SK-N-SH (cell line): ENCODE results near the gene FOXP1.

Experiments
- CHD2 ChIP-seq: fragments of 150-350 bp; IDR thresholded peaks from 2 replicates; pipeline ENCODE4 v1.6.1; 2018; ENCODE audit warnings: low read length; ENCODE audit not compliant: partially characterized antibody
- MEF2A ChIP-seq: IDR thresholded peaks from 2 replicates; pipeline ENCODE4 v1.4.0; 2012; ENCODE audit warnings: low read depth, borderline replicate concordance
- RAD21 ChIP-seq: IDR thresholded peaks from 2 replicates; pipeline ENCODE4 v1.6.1; 2012; ENCODE audit warnings: mild to moderate bottlenecking, low read length
- TAF1 ChIP-seq: IDR thresholded peaks from 2 replicates; pipeline ENCODE4 v1.6.1; 2012; ENCODE audit warnings: low read depth, mild to moderate bottlenecking, low read length, moderate library complexity, borderline replicate concordance
- TCF12 ChIP-seq: IDR thresholded peaks from 2 replicates; pipeline ENCODE4 v1.4.0; 2012
- YY1 ChIP-seq: IDR thresholded peaks from 2 replicates; pipeline ENCODE4 v1.4.0; 2012; ENCODE audit warnings: low read depth, mild to moderate bottlenecking
- TF ChIP-seq, protein P1 (sequence below): fragments of 200-600 bp; sonication (generic); IDR thresholded peaks from 2 replicates; pipeline ENCODE4 v1.6.1; 2017; ENCODE audit warnings: antibody characterized with exemption, mild to moderate bottlenecking, moderate library complexity
- TF ChIP-seq, protein P2 (sequence below): fragments of 150-350 bp; IDR thresholded peaks from 2 replicates; pipeline ENCODE4 v1.6.1; 2017; ENCODE audit warnings: antibody characterized with exemption, low read length, low read depth, borderline replicate concordance
- TF ChIP-seq, protein P3 (sequence below): IDR thresholded peaks from 2 replicates; pipeline ENCODE4 v1.4.0; 2012; ENCODE audit warnings: low read depth
- TF ChIP-seq, protein P4 (sequence below): fragments of 150-350 bp; IDR thresholded peaks from 2 replicates; pipeline ENCODE4 v1.6.1; 2016; ENCODE audit warnings: mild to moderate bottlenecking, low read depth, low read length

DNA sequence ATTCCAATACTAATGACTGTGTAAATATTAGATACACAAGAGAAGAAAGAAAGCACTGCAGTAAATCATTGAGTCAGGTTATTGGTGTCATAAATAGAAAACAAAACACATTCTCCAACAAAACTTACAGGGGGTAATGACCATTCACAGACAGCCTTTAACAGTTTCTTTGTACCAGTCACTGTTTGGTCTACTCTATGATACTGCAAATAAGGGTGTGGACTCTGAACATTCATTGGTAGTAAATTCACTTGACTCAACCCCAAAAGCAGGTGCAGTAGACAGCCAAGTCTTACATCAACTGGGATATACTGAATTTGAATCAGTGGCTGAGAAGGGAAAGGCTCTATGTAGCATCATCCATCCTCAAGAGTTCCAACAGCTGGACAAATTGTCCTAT, 463.5 kb downstream of the FOXP1 start:
- TF ChIP-seq, protein P1, sequence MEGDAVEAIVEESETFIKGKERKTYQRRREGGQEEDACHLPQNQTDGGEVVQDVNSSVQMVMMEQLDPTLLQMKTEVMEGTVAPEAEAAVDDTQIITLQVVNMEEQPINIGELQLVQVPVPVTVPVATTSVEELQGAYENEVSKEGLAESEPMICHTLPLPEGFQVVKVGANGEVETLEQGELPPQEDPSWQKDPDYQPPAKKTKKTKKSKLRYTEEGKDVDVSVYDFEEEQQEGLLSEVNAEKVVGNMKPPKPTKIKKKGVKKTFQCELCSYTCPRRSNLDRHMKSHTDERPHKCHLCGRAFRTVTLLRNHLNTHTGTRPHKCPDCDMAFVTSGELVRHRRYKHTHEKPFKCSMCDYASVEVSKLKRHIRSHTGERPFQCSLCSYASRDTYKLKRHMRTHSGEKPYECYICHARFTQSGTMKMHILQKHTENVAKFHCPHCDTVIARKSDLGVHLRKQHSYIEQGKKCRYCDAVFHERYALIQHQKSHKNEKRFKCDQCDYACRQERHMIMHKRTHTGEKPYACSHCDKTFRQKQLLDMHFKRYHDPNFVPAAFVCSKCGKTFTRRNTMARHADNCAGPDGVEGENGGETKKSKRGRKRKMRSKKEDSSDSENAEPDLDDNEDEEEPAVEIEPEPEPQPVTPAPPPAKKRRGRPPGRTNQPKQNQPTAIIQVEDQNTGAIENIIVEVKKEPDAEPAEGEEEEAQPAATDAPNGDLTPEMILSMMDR = no peak
- no peak for TF ChIP-seq MEF2A
- no peak for TF ChIP-seq TCF12
- no peak for TF ChIP-seq RAD21
- no peak for TF ChIP-seq CHD2
- TF ChIP-seq, protein P2, sequence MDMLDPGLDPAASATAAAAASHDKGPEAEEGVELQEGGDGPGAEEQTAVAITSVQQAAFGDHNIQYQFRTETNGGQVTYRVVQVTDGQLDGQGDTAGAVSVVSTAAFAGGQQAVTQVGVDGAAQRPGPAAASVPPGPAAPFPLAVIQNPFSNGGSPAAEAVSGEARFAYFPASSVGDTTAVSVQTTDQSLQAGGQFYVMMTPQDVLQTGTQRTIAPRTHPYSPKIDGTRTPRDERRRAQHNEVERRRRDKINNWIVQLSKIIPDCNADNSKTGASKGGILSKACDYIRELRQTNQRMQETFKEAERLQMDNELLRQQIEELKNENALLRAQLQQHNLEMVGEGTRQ = no peak
- TF ChIP-seq, protein P3, sequence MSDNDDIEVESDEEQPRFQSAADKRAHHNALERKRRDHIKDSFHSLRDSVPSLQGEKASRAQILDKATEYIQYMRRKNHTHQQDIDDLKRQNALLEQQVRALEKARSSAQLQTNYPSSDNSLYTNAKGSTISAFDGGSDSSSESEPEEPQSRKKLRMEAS = no peak
- no peak for TF ChIP-seq TAF1
- TF ChIP-seq YY1 = no peak
- TF ChIP-seq, protein P4, sequence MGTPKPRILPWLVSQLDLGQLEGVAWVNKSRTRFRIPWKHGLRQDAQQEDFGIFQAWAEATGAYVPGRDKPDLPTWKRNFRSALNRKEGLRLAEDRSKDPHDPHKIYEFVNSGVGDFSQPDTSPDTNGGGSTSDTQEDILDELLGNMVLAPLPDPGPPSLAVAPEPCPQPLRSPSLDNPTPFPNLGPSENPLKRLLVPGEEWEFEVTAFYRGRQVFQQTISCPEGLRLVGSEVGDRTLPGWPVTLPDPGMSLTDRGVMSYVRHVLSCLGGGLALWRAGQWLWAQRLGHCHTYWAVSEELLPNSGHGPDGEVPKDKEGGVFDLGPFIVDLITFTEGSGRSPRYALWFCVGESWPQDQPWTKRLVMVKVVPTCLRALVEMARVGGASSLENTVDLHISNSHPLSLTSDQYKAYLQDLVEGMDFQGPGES = no peak
